HCT116 (cell line): ENCODE measurements around the gene SLC12A8.

Source experiments
- CTCF ChIP-seq, 3 experiments: fragments of 200-600 bp in 1 of 3; sonication (generic) in 1 of 3; IDR thresholded peaks in 2 of 3; conservative IDR thresholded peaks in 1 of 3; 2 replicates each; pipeline ENCODE4 v1.5.1; 2012 to 2017; ENCODE audit warnings: low read depth in 2 of 3, low read length in 2 of 3, antibody characterized with exemption in 1 of 3, borderline replicate concordance in 1 of 3, control low read depth in 1 of 3, mild to moderate bottlenecking in 1 of 3, mixed read lengths in 1 of 3, mixed run types in 1 of 3, moderate library complexity in 1 of 3; ENCODE audit not compliant: insufficient read depth in 1 of 3
- EZH2phosphoT487 ChIP-seq: fragments of 200-600 bp; IDR thresholded peaks from 2 replicates; pipeline ENCODE4 v1.6.1; 2018; ENCODE audit warnings: antibody characterized with exemption, borderline replicate concordance
- POLR2AphosphoS5 ChIP-seq: IDR thresholded peaks from 2 replicates; pipeline ENCODE4 v1.6.1; 2011; ENCODE audit warnings: mild to moderate bottlenecking, low read depth, low read length, moderate library complexity
- RAD21 ChIP-seq: IDR thresholded peaks from 2 replicates; pipeline ENCODE4 v1.6.1; 2012; ENCODE audit warnings: low read depth, mild to moderate bottlenecking
- YY1 ChIP-seq: IDR thresholded peaks from 2 replicates; pipeline ENCODE4 v1.6.1; 2011; ENCODE audit warnings: low read length, low read depth, moderate library complexity, mild to moderate bottlenecking; ENCODE audit not compliant: insufficient replicate concordance; ENCODE audit errors: extremely low read depth
- ZNF274 ChIP-seq: fragments of 200-500 bp; sonication (Bioruptor generic); IDR thresholded peaks from 2 replicates; pipeline ENCODE4 v1.6.1; 2014; ENCODE audit warnings: mild to moderate bottlenecking, low read depth, low read length, inconsistent platforms

GRCh38 chr3:125231895-125232294 is 19.3 kb upstream of the SLC12A8 start:
- TF ChIP-seq POLR2AphosphoS5 (no peak), ZNF274 (no peak), CTCF (IDR thresholded peaks at IDR 0.05 in 2 of 3, conservative IDR thresholded peaks at IDR 0.05 in 1 of 3; ENCODE audit: borderline replicate concordance in 1 of 3, insufficient read depth in 1 of 3, low read depth in 2 of 3, low read length in 2 of 3) (no peak), EZH2phosphoT487 (no peak), RAD21 (no peak), YY1 (no peak)
